Heart left ventricle (tissue), 13 donors: ENCODE data around the gene ALDH3A2.

Experiments used
- CTCF ChIP-seq, 12 donors: fragments of 200-600 bp; sonication (generic) in 4 of 12; IDR thresholded peaks; one replicate each; pipeline versions ENCODE4 v1.5.0 to v1.8.0; 2018 to 2022; ENCODE audit warnings: antibody characterized with exemption in 12 of 12, mild to moderate bottlenecking in 5 of 12
- POLR2A ChIP-seq, 2 donors: fragments of 450-650 bp; IDR thresholded peaks; one replicate each; pipeline ENCODE4 v1.6.1; 2017; ENCODE audit warnings: antibody characterized with exemption in 2 of 2, mild to moderate bottlenecking in 2 of 2, moderate library complexity in 2 of 2
- donor health status: ischemic (EF 13 %, LVEDD 7.1; RV severe dilation, severe dysfunction).
- donor health status: DM: no; HTN: yes; CAD: no.
- donor health status: DM: no; HTN: no; CAD: no.
- donor health status: ischemic (EF 25% LVEDD 6.9; RV normal size, moderate dysfunction).
- donor health status: ischemic (EF 25% LVEDD 5.7; RV mildly dilated, moderate dysfunction).
- donor health status: ischemic (EF 35%, LVEDD 5.7; RV mildly dilated, moderate dysfunction).
- donor health status: nonischemic (EF 11% LVEDD 7.7; RV severe dilation, severe dysfunction).
- donor health status: DM: yes; HTN: yes; CAD: no.
- donor health status: PGD.
- donor health status: ischemic (EF 29% LVEDD 5.4; RV normal size, mild dysfunction).
- donor health status: nonischemic (EF 23%, LVEDD 6.1; RV moderate dilation, normal function).

GRCh38 chr17:19703106-19703827, 54.7 kb downstream of the ALDH3A2 start:
- no peak for TF ChIP-seq POLR2A (IDR thresholded peaks at IDR 0.05)
- no peak for TF ChIP-seq CTCF (IDR thresholded peaks at IDR 0.05)
